PFSK-1 (cell line): Measurements from ENCODE around the gene CAPN7.

Experiments
- POLR2AphosphoS5 ChIP-seq: IDR thresholded peaks from 2 replicates; pipeline ENCODE4 v1.6.1; 2012; ENCODE audit warnings: low read depth, mild to moderate bottlenecking, control low read depth, low read length, moderate library complexity
- REST ChIP-seq, 2 experiments: IDR thresholded peaks; 2 replicates each; pipeline versions ENCODE4 v1.6.1 to v1.8.0; 2011 to 2012; ENCODE audit warnings: low read depth in 2 of 2, low read length in 2 of 2, control low read depth in 1 of 2, inconsistent platforms in 1 of 2, mild to moderate bottlenecking in 1 of 2, moderate library complexity in 1 of 2; ENCODE audit not compliant: insufficient read depth in 1 of 2
- TAF1 ChIP-seq: IDR thresholded peaks from 2 replicates; pipeline ENCODE4 v1.6.1; 2012; ENCODE audit warnings: low read length, control low read depth, borderline replicate concordance; ENCODE audit not compliant: insufficient read depth

- TF ChIP-seq TAF1 (no peak), REST (IDR thresholded peaks at IDR 0.05; ENCODE audit: insufficient read depth in 1 of 2, low read depth in 2 of 2, low read length in 2 of 2) (no peak), POLR2AphosphoS5 (no peak)
Observed at GRCh38 chr3:15271785-15272381, 65.8 kb downstream of the CAPN7 start.
